Measurements from ENCODE around the gene CCSER1.

Gene CCSER1

DNA sequence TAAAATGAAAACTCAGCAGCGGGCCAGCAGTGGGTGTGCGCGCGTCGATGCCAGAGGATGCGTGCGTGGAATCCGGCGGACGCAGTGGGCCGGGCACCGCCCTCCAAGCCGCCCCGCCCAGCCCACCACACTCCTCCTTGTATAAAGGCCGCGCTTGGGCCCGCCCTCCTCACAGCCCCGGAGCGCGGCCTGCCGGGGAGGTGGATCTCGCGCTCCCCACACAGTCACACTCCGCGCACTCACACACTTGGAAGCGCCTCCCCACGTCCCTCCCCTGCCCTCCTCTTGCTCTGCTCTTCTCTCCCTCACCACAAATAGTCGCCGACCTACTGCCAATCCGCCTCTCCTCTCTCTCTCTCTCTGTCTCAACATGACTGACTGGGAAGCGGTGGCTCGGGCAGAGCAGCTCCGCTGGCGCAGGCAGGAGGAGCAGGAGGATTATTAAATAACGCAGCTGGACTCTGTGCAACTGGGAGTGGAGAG, at the start of gene CCSER1:
Gene CCSER1, plus strand, starts transcription at position 172 of the 483 bp plus-strand sequence.
- in situ Hi-C loops (cut with HindIII; ENCODE audit: low sequenced_read_pairs) = no loop called here

DNA sequence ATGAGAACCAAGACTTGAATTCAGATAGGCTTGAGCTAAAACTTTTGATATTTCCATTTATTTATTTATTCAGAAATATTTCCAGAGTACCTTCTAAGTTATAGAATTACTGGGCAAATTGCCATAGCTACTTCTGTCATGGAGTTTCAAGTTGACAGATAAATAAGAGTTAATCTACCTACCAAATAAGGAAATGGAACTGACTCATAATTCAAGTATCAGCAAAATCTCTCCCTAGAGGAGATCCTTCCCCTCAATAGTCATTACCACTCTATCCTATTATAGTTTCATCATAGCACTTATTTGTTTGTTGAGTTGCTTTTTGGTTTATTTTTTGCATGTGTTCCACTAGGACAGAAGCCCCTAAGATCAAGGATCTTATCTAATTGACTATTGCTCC, 48.8 kb upstream of the CCSER1 start:
- in situ Hi-C loops (cut with HindIII; ENCODE audit: low sequenced_read_pairs) = no loop called here

DNA sequence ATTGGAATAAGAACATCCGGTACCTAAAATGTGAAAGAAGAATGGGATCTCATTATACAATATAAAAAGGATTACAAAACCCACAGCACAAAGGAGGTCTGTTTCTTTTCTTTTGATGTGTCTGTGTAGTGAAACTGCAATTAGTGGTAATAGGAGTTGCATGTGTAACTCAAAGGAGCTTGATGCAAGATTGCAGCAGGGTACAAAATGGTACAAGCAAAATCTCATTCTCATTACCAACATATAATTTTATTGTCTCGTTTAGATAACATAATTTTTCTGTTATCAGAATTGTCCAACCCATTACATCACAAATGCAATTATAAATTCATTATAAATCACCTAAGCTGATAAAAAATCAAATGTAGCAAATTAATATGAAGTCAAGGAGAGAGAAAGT, 47.1 kb upstream of the CCSER1 start:
- in situ Hi-C loops (cut with HindIII; ENCODE audit: low sequenced_read_pairs) = no loop called here

DNA sequence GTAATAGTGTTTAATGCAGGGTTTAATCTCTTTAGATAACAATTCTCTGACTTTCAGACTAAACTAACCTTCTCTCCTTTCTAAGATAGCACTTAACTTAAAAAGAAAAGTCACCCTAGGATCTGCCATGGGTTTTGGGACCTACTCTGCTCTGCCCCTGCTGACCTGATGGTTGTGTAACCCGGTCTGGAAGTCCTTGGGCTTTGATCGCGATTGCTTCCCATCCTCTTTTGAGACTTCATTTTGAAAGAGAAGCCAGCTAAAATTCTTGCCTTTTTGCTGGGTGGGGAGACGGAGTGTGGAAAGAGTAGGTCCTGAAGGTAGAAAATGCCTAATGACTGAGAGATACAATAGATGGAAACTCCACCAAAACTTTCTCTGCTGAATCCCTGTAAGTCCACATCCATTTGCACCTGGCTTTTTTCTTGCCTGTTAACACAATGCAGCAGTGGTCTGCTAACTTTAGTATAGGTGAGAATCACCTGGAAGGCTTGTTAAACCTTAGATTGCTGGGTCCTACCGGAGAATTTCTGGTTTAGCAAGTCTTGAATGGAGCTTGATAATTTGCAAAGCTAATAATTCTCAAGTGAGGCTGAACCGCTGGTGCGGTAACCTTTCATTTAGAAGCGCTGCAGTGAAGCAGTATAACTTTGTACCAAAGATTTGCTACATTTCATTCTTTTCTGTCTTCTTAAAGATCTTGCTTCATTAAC, 45.6 kb upstream of the CCSER1 start:
- in situ Hi-C loops (cut with HindIII; ENCODE audit: low sequenced_read_pairs) = no loop called here

DNA sequence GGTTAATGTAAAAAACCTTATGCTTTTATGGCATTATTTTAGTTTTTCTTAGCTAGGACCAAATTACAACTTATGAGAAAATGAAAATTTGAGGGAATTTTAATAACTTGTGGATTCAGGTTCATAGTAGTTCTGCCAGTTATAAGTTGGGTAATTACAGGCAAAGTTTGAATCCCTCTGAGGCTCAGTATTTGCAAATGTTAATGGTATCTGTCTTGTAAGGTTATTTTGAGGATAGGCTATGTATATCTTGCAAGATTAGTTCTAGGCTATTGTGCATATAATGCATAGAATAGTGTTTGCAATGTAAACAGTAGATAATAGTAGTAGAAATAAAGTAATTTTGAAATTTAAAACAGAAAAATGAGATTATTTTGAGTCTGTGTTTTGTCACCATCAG, 44.7 kb upstream of the CCSER1 start:
- in situ Hi-C loops (cut with HindIII; ENCODE audit: low sequenced_read_pairs) = no loop called here

DNA sequence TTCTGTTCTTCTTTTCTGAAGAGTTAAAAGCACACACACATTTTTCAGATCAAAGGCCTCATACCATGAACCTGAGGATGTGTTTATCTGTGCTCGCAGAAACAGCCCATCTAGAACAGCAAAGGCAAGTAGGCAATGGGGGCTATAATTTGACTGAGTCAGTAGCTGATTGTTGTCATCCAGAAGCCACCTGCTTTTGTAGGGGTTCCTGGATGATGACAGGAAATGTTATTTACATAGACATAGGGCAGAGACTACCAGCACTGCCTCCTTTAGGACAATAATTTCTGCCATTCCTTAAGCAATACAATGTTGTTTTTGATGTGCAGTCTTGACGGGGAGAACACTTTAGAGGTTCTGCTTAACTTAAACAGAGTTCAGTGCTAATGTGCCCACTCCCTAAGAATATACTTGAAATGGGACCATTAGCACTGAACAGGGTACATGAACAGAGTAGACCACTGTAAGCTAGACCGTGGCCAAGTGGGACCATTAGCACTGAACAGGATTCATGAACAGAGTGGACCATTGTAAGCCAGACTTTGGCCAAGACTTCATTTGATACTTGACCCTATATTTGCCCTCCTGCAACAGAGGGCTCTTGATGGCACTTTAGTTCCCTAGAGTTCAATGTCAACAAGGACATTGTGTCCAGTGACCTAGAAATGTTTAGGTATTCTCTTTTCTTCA, 42.8 kb upstream of the CCSER1 start:
- in situ Hi-C loops (cut with HindIII; ENCODE audit: low sequenced_read_pairs) = no loop called here

DNA sequence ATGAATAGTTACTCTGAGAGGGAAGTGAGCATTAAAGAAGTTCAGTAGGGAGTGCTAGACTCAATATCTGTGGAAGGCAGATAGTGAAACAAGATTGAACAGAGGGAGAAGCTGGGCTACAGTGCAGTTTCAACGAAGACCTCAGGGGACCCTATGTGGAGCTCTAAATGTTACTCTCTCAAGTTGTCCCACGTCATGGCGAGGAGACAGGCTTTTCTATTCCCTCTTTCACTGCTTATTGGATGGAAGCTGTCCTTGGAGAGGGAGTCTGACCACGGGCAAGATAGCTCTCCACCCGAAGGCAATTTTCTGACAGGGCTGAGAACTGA, 42.3 kb upstream of the CCSER1 start:
- in situ Hi-C loops (cut with HindIII; ENCODE audit: low sequenced_read_pairs) = no loop called here

DNA sequence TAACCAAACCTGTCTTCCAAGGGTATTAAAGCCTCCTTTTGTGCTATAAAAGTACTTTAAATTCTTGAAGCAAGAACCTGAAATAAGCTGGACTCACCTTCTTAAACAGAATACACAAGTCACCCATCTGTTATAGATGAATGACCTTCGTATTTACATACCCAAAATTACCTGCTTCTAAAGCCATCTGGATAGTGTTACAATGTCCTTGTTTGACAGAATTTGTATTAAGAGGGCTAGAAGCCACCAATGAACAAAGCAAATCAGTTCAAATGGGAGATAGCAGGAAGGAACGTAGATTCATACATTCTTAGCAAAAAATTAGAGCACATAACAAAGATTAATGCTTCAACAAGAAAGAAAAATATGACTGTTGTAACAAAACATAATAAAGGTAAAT, 33.7 kb upstream of the CCSER1 start:
- in situ Hi-C loops (cut with HindIII; ENCODE audit: low sequenced_read_pairs) = no loop called here

DNA sequence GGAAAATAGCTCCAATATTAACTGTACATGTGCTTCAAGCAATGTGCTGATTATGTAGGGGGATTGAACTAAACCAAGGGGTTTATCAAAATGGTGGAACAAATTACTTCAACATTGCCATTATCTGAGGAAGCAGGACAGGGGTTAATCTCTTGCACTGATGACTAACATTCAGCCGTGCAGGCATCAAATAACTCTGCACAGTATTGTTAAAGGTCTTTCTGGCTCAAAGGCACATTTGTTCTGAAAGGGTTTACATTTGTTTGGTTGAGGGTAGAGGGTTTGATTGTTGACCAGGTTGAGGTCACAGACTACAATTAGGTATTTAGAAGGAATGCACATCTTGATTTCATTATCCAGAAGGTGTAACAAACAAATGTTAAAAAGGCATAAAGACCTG, 32.2 kb upstream of the CCSER1 start:
- in situ Hi-C loops (cut with HindIII; ENCODE audit: low sequenced_read_pairs) = no loop called here

DNA sequence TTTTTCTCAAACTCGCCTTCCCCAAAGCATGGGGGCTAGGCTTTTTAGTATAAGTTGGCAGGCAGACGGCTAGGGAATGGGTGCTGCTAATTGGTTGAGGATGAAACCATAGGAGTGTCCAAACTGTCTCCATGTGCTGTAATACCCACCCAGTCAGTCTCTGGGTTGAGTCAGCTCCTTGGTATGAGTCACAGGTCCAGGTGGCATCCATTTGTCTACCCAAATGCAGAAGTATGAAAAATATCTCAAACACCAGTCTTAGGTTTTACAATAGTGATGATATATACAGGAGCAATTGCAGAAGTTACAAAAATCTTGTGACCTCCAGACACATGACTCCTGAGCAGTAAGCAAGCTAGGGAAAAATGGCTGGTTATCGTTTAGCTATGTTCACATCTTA, 27.4 kb upstream of the CCSER1 start:
- in situ Hi-C loops (cut with HindIII; ENCODE audit: low sequenced_read_pairs) = no loop called here

DNA sequence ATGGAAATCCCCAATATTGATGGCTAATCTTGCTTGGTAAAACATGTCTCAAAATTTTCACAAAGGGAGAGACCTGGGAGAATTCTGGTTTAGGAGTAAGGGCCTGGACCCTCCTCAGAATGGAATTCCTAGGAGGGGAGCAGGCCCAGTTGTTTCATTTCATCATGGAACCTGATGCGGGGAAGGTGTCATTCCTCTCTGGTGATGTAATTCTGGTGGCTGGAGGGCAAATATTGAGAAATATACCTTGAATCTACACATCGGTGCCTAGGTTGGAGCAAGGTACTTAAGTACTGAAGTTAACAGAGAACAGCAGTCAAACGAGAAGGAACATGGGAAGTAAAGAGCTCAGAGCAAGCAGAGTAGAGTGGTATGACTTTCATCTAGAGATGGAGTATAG, 23.2 kb upstream of the CCSER1 start:
- in situ Hi-C loops (cut with HindIII; ENCODE audit: low sequenced_read_pairs) = no loop called here

DNA sequence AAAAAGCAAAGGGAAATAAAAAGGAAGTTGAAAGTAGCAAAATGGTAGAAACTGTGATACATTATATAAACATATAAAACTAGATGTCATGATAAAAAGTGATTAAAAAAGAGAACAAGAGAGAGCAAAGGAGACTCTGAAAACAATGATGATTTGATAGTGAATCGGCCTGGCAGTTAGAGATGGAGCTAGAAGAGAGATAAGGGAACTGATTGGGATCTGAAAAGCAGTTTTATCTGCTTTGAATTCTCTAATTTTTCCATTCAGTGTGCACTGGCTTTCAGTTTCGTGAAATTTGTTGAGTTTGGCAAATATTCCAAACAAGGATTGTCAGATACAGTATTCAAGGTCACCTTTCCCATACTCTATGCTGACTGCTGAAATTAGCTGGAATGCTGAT, 21.9 kb upstream of the CCSER1 start:
- in situ Hi-C loops (cut with HindIII; ENCODE audit: low sequenced_read_pairs) = no loop called here

DNA sequence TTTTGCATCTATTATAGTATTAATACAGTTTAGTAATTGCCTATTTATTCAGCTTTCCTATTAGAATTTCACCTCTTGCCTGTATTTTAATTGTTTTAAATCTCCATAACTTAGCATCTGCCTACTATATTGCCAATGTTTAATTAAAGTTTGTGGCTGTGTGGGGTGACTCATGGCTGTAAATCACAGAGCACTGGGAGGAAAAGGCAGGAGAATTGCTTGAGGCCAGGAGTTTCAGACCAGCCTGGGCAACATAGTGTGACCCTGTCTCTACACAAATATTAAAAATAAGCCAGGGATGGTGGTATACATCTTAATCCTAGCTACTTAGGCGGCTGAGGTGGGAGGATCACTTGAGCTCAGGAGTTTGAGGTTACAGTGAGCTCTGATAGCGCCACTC, 14.5 kb upstream of the CCSER1 start:
- in situ Hi-C loops (cut with HindIII; ENCODE audit: low sequenced_read_pairs) = no loop called here

DNA sequence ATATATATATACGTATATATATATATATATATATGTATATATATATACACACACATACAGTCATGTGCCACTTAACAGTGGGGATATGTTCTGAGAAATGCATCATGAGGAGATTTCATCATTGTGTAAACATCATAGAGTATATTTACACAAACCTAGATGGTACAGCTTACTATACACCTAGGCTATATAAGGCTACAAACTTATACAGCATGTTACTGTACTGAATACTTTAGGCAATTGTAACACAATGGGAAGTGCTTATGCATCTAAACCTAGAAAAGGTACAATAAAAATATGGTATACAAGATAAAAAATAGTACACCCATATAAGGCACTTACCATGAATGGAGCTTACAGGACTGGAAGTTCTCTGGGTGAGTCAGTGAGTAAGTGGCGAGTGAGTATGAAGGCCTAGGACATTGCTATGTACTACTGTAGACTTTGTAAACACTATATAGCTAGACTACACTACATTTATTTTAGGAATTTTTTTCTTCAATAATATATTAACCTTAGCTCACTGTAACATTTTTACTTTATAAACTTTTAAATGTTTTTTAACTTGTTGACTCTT, 13.2 kb upstream of the CCSER1 start:
- in situ Hi-C loops (cut with HindIII; ENCODE audit: low sequenced_read_pairs) = no loop called here

DNA sequence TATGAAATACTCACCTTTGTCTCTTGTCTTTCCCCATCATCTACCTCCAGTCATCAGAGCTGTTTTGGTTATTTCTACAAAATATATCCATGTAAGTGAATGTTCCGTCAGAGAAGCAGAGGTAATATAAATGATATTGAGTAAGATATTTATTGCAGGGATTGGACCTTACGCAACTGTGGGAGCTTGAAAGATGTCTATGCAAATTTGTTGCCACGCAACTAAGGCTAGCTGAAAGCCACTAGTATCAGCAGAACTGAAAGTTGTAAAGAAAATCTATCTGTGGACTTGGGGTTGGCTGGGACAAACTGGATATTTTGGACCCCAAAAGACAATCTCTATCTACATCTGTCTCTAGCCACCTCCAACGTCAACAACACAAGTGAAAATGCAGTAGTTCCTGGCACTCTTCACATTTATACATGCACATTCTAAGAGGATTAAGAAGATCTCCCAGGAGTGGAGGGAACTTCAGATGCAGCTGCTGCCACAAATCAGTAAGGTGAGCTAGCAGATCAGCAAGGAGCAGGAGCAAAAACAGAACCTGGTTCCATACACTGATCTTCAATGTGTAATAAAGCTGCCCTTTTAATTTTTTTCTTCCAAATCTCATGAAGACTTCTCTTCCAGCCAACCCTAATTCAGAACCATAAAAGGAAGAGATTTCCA, 8.5 kb upstream of the CCSER1 start:
- in situ Hi-C loops (cut with HindIII; ENCODE audit: low sequenced_read_pairs) = no loop called here

DNA sequence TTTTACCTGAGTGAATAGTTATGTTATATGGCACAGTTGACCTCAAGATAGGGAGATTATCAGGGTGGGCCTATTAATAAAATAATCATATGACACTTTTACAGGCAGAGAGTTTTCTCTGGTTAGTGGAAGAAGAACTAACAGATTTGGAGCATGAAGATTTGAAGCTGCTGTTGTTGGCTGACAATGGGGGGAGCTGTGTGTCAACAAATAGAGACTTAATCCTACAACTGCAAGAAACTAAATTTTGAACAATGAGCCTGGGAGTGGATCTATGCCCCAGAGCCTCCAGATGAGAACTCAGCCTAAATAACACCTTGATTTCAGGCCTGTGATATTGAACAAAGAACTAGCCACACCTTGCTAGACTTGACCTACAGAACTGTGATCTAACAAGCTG, 7.2 kb upstream of the CCSER1 start:
- in situ Hi-C loops (cut with HindIII; ENCODE audit: low sequenced_read_pairs) = no loop called here

DNA sequence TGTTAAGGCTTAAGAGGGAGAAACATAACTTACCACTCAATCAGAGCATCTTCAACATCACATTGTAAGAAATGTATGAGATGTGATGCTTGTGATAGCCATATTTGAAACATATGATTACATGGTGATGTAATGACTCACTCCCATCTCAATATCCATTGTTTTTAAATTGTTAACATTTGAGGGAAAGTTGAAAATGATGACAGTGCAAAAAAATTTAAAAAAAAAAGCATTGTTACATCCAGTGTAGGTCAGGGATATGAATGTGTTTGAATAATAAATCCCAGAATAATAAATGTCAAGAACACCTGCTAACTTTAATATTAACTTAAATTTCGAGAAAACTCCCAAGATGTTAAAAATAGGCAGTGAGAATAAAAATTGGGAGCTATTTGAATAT, 6.4 kb upstream of the CCSER1 start:
- in situ Hi-C loops (cut with HindIII; ENCODE audit: low sequenced_read_pairs) = no loop called here

DNA sequence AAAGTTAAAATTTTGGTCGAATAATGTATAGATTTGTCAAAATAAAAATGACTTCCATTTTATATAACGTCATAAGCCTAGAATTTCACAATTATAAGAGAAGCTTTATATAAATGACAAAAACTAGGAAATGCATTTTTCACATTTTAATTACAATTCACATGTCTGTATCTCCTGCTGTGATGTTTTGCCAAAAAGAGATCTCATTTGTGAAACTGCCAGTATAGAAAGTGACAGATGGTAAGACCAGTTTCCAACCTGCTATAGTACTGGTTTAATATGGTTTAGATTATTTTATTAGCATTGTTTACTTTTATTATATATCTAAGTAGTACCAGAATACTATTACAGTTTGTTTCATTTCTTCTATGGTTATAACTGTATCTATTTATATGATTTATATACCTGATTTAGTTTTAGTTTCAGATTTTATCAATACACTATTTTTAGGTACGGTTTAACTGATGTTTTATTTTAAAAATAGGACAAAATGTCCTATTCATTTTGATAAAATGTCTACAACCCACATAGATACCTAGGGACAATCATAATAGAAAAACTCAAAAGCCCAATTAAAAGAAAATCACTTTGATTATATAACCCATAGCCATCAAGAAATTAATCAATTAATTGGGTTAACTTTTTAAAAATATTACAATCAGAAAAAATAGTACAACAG, 5.4 kb upstream of the CCSER1 start:
- in situ Hi-C loops (cut with HindIII; ENCODE audit: low sequenced_read_pairs) = no loop called here

DNA sequence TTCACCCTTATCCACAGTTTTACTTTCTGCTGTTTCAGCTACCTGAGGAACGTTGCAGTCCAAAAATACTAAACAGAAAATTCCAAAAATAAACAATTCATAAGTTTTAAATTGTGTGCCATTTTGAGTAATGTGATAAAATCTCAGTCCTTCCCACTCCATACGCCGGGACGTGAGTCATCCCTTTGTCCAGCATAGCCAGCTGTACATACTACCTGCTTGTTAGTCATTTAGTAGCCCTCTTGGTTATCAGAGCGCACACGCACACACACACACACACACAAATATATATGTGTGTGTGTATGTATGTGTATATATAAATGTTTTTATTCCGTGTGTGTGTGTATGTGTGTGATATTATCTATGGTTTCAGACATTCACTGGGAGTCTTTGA, 4.8 kb upstream of the CCSER1 start:
- in situ Hi-C loops (cut with HindIII; ENCODE audit: low sequenced_read_pairs) = no loop called here

DNA sequence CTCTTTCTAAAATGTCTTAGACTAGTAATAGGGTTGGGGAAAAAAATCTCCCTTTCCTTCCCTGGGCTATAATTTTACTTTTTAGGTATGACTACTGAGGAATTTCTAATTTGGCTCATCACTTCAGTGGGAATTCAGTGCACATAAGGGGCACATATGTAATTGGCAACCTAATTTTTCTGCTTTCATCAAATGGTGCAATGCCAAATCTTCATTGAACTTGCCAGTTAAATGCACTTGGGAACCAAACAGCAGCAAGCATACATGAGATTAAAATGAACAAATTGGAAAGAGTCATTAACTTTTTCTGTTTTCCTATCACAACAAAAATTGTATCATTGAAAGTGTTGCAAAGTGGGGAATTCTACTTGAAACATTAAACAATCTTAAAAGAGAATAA, 2.9 kb upstream of the CCSER1 start:
- in situ Hi-C loops (cut with HindIII; ENCODE audit: low sequenced_read_pairs) = no loop called here

DNA sequence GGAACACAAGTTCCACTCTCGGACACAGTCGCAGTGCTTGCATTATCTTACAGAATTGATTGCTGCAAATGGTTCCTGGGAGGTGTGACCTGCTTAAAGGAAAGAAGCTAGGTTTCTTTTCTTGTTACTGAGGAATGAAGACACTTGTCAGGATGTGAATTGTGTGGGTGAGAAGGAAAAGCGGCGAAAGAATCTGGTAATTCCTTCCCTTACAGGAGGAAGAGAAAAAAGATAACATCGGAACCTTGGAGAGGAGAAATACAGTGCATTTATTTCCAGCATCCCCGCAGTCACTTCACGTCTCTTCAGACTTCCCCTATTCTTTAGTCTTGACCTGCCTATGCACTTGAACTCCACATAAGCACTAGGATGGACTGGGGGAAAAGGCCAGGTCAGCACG, 389 bp upstream of the CCSER1 start:
- in situ Hi-C loops (cut with HindIII; ENCODE audit: low sequenced_read_pairs) = no loop called here

Data from endothelial cell of hepatic sinusoid (primary cell).